Gastroesophageal sphincter (tissue), 4 donors: Measurements from ENCODE around the gene FLT3. TPM values are rescaled to one million over a fixed set of nuclear protein-coding genes. Genes with fewer than 3 reads are reported as not detected.

Experiments used
- ATAC-seq: fragments of 150-250 bp; one replicate; pipeline ENCODE4 v1.9.1; 2016; ENCODE audit warnings: mild to moderate bottlenecking, moderate library complexity
- H3K27ac ChIP-seq, 4 donors: fragments of 200-600 bp; sonication (generic) in 3 of 4; 1 replicate in 3 of 4; 2 replicates in 1 of 4; pipeline ENCODE4 v1.5.1; 2016 to 2019
- H3K27me3 ChIP-seq: fragments of 200-600 bp; sonication (generic); one replicate; pipeline ENCODE4 v1.5.1; 2019
- H3K36me3 ChIP-seq, 2 donors: fragments of 200-600 bp; sonication (generic); one replicate each; pipeline ENCODE4 v1.5.1; 2019; ENCODE audit warnings: control low read depth in 1 of 2
- H3K4me1 ChIP-seq, 3 donors: fragments of 200-600 bp; sonication (generic); 1 replicate in 2 of 3; 2 replicates in 1 of 3; pipeline ENCODE4 v1.5.1; 2016 to 2019; ENCODE audit warnings: control low read depth in 2 of 3
- H3K4me3 ChIP-seq, 2 donors: fragments of 200-600 bp; sonication (generic); one replicate each; pipeline ENCODE4 v1.5.1; 2019; ENCODE audit warnings: mild to moderate bottlenecking in 1 of 2, moderate library complexity in 1 of 2
- H3K9me3 ChIP-seq, 3 donors: fragments of 200-600 bp; sonication (generic); one replicate each; pipeline ENCODE4 v1.5.1; 2017 to 2019; ENCODE audit warnings: control low read depth in 2 of 3
- EP300 ChIP-seq: sonication (generic); formaldehyde crosslinking; IDR thresholded peaks from one replicate; pipeline ENCODE4 v1.6.1; 2017; ENCODE audit warnings: antibody characterized with exemption, mild to moderate bottlenecking
- POLR2A ChIP-seq, 2 donors: fragments of 450-650 bp; IDR thresholded peaks; one replicate each; pipeline ENCODE4 v1.6.1; 2017; ENCODE audit warnings: antibody characterized with exemption in 2 of 2, mild to moderate bottlenecking in 2 of 2, moderate library complexity in 1 of 2
- POLR2AphosphoS5 ChIP-seq: sonication (generic); formaldehyde crosslinking; IDR thresholded peaks from one replicate; pipeline ENCODE4 v1.6.1; 2017; ENCODE audit warnings: antibody characterized with exemption
- WGBS, 2 donors: methylation state at CpG; one replicate each; pipeline ENCODE4 v1.1.5; 2018; ENCODE audit warnings: low coverage in 1 of 2; 5-methylcytosine and 5-hydroxymethylcytosine counted together
- total RNA-seq, 4 donors: library from RNA; depleted of rRNA; stranded (reverse); fragments of >200 nt; gene quantifications; one replicate each; pipeline ENCODE4 v1.1.0, GENCODE V29; 2016
- TF ChIP-seq, protein P1 (sequence below), 4 experiments: fragments of 200-600 bp in 2 of 4; fragments of 450-650 bp in 2 of 4; sonication (generic) in 1 of 4; IDR thresholded peaks; one replicate each; pipeline ENCODE4 v1.5.1; 2017 to 2019; ENCODE audit warnings: antibody characterized with exemption in 4 of 4, mild to moderate bottlenecking in 2 of 4, moderate library complexity in 2 of 4

Gene FLT3
- total RNA-seq, 4 donors from 2014 or later = 0.46 to 1.1 (median 0.62) TPM

DNA sequence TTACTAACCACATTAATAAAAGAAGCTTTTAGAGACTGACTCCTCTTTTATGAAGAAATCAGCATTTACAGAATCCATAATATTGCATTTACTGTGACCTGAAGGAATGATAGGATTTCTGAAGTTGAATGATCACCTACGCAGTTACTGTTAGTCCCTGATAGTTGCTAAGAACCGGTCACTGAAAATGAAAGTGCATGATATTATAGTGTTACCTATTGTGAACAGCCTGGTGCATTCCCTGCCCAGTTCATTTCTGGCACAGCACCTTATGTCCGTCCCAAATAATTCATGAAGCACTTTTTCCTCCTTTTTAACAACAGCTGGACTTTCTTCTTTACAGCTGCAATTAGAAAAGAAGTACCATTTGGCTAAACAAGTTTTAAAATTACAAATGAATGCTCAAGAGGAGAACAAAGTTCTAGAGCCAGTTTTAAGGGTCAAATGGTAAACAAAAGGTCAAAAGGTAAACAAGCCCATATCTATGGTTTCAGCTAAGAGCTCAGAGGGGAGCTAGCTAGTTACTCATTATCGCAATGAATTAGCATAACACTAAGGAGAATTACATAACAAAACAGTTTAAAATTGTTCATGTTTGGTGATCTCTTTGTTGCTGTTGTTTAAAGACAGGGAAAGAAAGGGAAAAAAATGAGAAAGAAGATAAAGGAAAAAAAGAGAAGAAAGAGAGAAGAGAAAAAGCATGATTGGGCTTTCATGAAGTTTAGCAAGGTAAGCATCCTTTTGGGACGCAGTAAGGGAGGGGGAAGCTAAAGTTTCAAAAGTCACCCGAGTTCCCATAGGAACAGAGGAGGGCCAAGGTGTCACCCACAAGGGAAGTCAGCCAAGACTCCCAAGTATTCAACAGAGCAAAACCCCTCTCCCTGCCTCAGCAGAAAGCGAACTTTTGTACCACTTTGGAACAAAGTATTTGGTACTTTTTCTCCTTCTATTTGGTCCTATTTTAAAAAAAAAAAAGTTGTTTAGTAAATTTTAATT is 50.2 kb downstream of the FLT3 start:
- no peaks in the 10 kb centered on the region for H3K4me1 ChIP-seq
- no peak overlapping the region for H3K4me3 ChIP-seq
- H3K27me3 ChIP-seq = peaks cover 17% of the 10 kb centered on the region
- no peak overlapping the region for H3K27ac ChIP-seq
- no peak for TF ChIP-seq POLR2A (IDR thresholded peaks at IDR 0.05)
- TF ChIP-seq EP300 = no peak
- TF ChIP-seq, protein P1, sequence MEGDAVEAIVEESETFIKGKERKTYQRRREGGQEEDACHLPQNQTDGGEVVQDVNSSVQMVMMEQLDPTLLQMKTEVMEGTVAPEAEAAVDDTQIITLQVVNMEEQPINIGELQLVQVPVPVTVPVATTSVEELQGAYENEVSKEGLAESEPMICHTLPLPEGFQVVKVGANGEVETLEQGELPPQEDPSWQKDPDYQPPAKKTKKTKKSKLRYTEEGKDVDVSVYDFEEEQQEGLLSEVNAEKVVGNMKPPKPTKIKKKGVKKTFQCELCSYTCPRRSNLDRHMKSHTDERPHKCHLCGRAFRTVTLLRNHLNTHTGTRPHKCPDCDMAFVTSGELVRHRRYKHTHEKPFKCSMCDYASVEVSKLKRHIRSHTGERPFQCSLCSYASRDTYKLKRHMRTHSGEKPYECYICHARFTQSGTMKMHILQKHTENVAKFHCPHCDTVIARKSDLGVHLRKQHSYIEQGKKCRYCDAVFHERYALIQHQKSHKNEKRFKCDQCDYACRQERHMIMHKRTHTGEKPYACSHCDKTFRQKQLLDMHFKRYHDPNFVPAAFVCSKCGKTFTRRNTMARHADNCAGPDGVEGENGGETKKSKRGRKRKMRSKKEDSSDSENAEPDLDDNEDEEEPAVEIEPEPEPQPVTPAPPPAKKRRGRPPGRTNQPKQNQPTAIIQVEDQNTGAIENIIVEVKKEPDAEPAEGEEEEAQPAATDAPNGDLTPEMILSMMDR (IDR thresholded peaks at IDR 0.05) = no peak
- TF ChIP-seq POLR2AphosphoS5 = no peak
- no peaks in the 10 kb centered on the region for H3K36me3 ChIP-seq
- no peaks in the 10 kb centered on the region for H3K9me3 ChIP-seq
- WGBS, 2 donors = 32 to 59% methylated on average over 4 to 7 of the region's 7 CpGs
- no peak for ATAC-seq

DNA sequence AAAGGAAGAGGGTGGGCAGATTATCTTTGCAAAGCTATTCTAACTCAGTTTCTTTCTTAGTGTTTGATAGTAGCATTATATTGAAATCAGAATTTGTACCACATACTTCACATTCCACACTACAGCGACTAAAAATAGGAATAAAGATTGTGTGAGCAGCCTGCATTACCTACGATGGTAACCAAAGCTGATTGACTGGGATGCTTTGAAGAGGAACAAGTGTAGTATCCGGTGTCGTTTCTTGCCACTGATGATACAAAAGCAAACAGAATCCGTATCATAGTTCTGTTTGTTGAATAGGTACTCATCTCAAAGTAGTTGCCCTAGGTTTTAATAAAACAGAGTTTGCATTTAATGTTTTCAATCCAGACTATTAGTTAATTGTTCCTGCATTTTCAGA is 51.2 kb downstream of the FLT3 start:
- Histone ChIP-seq H3K36me3 (no peaks in the 10 kb centered on the region), H3K4me3 (no peak overlapping the region), H3K27ac (no peak overlapping the region), H3K4me1 (no peaks in the 10 kb centered on the region), H3K9me3 (no peaks in the 10 kb centered on the region), H3K27me3 (peaks cover 23% of the 10 kb centered on the region)
- no peak for ATAC-seq
- no peak for TF ChIP-seq POLR2AphosphoS5
- no peak for TF ChIP-seq EP300
- no peak for TF ChIP-seq POLR2A (IDR thresholded peaks at IDR 0.05)
- TF ChIP-seq, protein P1 (IDR thresholded peaks at IDR 0.05) = no peak
- WGBS, 2 donors = 38 to 41% methylated on average over 5 of the region's 5 CpGs

DNA sequence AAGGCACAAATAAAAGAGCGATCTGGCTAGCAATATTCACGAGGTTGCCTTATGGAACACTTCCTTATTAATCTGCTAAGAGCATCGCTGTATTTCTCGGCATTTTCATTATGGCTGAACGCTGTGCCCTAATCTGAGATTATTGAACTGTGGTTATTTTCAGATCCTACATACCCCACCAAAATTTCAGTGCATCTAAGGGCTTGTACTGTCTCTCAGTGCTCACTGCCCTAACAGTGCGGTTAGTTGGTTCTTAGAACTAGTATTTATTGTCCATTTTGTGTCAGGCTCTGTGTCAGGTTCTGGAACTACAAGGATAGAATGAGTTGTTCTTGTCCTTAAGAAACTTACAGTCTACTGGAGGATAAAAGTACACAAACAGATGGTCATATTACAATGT is 51.6 kb downstream of the FLT3 start:
- Histone ChIP-seq H3K27ac (no peak overlapping the region), H3K4me3 (no peak overlapping the region), H3K4me1 (no peaks in the 10 kb centered on the region), H3K36me3 (no peaks in the 10 kb centered on the region), H3K27me3 (peaks cover 26% of the 10 kb centered on the region), H3K9me3 (no peaks in the 10 kb centered on the region)
- WGBS, 2 donors = 64 to 73% methylated on average over 6 of the region's 6 CpGs
- TF ChIP-seq POLR2AphosphoS5 (no peak), EP300 (no peak), POLR2A (IDR thresholded peaks at IDR 0.05) (no peak)
- TF ChIP-seq, protein P1 (IDR thresholded peaks at IDR 0.05) = no peak
- no peak for ATAC-seq

DNA sequence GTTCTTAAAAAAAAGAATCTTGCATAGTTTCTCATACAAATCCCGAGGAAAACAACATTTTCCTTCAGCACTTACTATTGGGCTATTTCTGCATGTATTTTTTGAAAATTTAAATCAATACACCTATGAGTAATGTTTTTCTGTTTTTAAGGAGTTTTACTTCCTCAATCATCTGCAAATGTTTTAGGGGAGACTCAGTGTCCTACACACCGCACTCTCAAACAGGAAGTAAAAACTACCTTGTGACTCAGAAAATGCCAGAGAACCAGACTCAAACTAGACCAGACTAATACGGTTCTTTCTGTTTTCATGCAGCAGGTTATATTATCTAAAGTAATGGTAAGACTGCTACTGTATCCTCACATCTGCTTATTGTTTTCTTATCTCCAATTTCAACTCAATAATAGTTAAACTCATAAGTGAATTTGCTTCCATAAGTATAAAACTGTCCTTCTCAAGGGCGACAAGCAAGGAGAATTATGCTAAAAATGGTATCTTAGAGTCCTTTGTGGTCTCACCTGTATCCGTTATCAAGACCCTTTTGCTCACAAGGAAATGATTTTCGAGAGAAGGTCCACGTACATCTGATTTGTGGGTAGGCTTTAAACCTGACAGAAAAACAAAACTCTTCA is 52.5 kb downstream of the FLT3 start:
- Histone ChIP-seq H3K27me3 (peaks cover 28% of the 10 kb centered on the region), H3K9me3 (no peaks in the 10 kb centered on the region), H3K36me3 (no peaks in the 10 kb centered on the region), H3K4me3 (no peak overlapping the region), H3K4me1 (no peaks in the 10 kb centered on the region), H3K27ac (no peak overlapping the region)
- 63 to 70% methylated on average over 7 of the region's 7 CpGs for WGBS, 2 donors
- no peak for TF ChIP-seq POLR2A (IDR thresholded peaks at IDR 0.05)
- no peak for TF ChIP-seq POLR2AphosphoS5
- no peak for TF ChIP-seq EP300
- TF ChIP-seq, protein P1 (IDR thresholded peaks at IDR 0.05) = no peak
- ATAC-seq = no peak
